CD4-positive, alpha-beta T cell treated with Interleukin-10 for 1 hour (primary cell): ENCODE results near the gene EPB41L2.
"Not testable (repeated sequence)": the region's sequence is repeated elsewhere in the genome, so short reads cannot be mapped to it uniquely, and the experiment has no call there.

ENCODE experiments used
- DNase-seq: peaks from one replicate; pipeline ENCODE4 v3.0.0-alpha.2; 2020

The EPB41L2 gene

DNA sequence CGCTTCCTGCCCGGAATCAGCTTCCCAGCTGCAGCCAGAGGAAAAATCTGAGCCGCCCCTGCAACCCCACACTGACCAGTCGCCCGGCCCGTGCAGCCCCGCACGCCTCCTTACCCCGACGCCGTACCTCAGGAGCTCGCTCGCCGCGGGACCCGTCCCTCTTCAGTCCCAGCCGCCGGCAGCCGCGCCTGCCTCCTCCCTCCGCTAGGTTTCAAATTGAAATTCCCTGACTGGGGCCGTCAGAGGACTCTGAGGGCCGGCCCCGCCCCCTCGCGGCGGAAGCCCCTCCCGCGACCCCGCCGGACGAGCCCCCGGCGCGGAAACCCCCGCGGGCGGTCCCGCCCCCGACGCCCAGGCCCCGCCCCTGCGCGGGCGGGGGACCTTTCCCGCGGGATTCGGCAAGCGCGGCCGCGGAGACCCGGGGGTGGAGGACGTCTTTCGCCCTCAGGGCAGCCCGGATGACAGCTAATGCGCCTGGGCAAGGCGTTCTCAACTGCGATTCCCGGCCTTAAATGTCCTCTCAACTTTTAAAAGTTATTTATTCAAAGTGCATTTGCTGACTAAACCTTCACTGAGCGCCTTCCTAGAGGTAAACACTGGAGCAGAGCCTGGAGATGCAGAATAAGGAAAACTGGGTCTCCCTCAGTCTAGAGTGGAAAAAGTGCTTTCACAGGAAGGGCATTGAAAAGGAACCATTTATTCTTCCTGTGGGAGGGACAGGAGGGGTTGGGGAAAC, at the start of gene EPB41L2:
Gene EPB41L2 (minus strand): TSS at position 218 of the 736 bp plus-strand sequence. CDS start 106,760 bp downstream, outside the sequence.
- DNase-seq: peak; percentile 88

DNA sequence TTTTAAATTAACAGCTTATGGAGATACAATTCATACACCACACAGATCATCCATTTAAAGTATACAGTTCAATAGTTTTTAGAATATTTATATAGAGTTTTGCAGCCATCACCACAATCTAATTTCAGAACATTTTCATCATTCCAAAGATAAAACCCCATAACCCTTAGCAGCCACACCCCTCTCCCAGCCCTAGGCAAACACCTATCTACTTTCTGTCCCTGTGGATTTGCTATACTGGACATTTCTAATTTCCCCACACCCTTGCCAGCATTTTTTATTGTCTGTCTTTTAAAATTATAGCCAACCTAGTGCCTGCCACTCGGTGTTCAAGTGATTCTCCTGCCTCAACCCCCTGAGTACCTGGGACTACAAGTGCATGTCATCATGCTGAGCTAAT, 49.2 kb upstream of the EPB41L2 start:
- no peak for DNase-seq

DNA sequence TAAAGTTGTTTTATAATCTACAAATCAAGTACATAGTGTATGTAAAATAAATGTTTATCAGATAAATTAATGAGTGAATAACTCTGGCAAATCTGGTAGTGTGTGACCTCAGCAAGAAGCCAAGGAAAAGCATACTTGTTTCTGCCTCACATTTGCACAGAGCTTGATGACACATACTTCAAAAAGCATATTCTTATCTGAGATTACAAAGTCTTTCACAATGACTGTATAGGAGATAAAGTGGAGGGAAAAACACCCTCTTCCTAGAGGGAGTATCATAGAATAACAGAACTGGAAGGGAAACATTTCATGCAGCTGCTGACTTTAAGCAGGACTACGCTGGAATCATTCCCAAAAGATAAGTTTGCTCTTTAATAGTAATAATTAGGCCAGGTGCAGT, 44.1 kb upstream of the EPB41L2 start:
- no peak for DNase-seq

DNA sequence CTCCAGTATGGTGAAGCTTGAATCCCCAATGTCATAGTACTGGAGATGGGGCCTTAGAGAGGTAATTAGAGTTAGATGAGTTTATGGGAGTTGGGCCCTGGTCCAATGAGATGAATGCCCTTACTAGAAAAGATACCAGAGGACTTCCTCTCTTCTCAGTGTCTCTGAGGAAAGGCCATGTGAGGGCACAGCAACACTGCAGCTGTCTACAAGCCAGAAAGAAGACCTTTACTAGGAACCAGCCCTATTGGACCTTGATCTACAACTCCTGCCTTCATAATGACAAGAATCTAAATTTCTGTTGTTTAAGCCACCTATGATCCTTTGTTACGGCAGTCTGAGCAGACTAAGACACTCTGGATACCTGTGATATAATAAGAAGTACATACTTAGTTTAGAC, 40.9 kb upstream of the EPB41L2 start:
- no peak for DNase-seq

DNA sequence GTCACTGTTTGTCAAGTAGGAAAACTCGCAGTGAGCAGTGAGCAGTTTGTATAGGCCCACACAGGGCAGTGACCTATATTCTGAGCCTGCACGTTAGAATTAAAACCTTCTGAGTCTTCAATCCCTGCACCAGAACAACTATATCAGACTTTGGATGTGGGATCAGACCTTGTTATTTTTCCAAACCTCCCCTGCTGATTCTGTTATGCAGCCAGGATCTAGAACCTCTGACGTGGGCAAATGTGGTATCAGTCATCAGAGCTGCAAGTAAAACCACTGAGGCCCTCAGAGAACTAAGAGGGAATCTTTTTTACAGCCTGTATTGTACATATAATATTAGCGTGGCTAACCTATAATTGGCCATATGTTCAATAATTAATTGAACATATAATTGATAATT, 40.3 kb upstream of the EPB41L2 start:
- no peak for DNase-seq

DNA sequence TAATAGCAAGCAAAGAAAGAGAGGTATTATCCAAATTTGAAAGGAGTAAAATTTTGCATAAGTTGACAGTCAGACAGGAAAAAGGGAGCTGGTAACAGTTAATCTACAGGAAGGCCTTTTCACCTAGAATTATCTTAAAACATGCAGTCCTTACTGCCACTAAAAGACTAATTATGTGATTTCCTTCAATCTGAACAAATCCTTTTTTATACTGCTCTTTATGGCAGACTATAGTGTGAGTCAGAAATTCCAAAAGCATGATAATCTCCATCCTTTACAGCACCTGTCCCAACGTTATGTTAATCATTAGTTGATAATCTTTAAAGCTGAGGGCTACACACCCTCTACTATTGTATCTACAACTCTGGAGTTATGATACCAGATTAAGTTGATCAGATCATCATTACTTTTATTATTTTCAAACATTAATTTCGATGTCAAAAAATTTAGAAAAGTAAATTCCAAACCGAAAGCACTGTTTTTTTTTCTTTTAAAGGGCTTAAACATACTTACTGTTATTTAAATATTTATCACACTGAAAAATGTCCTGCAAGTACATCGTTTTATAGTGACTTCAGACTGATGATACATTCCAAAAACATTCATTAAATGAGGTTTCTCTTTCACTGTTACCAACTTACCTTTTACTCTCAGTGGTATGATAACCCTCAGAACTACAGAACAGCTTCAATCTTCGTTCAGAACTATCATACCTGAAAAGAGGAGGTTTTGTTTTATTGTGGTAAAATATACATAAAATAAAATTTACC, 39.1 kb upstream of the EPB41L2 start:
- no peak for DNase-seq

DNA sequence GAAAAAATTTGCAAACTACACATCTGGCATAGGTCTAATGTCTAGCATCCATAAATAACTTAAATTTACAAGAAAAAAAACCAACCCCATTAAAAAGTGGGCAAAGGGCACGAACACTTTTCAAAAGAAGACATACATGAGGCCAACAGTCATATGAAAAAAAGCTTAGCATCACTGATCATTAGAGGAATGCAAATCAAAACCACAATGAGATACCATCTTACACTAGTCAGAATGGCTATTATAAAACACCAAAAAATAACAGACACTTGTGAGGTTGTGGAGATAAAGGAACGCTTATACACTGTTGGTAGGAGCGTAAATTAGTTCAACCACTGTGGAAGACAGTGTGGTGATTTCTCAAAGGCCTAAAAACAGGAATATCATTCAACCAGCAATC, 33.7 kb upstream of the EPB41L2 start:
- DNase-seq: no peak

DNA sequence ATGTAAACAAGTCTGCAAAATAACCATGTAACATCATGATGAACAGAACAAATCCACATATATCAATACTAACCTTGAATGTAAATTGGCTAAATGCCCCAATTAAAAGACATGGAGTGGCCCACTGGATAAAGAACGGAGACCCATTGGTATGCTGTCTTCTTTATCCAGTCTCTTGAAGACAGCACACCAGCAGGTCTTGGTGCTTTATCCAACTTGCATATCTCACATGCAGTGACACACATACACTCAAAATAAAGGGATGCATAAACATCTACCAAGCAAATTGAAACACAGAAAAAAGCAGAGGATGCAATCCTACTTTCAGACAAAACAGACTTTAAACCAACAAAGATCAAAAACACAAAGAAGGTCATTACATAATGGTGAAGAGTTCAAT, 30.3 kb upstream of the EPB41L2 start:
- DNase-seq: no peak

DNA sequence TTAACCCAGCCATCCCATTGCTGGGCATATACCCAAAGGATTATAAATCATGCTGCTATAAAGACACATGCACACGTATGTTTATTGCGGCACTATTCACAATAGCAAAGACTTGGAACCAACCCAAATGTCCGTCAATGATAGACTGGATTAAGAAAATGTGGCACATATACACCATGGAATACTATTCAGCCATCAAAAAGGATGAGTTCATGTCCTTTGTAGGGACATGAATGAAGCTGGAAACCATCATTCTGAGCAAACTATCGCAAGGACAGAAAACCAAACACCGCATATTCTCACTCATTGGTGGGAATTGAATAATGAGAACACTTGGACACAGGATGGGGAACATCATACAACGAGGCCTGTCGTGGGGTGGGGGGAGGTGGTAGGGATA, 28.9 kb upstream of the EPB41L2 start:
- not testable (repeated sequence) for DNase-seq

DNA sequence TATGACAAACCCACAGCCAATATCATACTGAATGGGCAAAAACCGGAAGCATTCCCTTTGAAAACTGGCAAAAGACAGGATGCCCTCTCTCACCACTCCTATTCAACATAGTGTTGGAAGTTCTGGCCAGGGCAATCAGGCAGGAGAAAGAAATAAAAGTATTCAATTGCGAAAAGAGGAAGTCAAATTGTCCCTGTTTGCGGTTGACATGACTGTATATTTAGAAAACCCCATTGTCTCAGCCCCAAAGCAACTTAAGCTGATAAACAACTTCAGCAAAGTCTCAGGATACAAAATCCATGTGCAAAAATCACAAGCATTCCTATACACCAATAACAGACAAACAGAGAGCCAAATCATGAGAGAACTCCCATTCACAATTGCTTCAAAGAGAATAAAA, 27.3 kb upstream of the EPB41L2 start:
- DNase-seq: not testable (repeated sequence)

DNA sequence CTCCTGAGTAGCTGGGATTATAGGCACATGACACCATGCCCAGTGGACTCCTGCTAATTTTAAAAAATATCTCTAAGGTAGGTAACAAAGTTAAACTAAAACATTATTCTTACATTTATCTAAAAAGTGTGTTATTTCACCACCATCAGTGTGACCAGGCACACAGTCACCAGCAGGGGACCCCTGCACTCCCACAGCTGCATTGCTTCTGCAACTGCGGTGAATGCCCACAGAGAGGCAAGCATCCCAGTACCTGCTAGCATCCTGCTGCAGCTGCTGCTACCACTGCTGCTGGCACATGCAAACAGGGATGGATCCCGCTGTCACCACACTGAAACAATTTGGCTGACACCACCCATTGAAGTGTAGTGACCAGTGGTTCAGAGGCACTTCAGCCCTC, 21.9 kb upstream of the EPB41L2 start:
- no peak for DNase-seq

DNA sequence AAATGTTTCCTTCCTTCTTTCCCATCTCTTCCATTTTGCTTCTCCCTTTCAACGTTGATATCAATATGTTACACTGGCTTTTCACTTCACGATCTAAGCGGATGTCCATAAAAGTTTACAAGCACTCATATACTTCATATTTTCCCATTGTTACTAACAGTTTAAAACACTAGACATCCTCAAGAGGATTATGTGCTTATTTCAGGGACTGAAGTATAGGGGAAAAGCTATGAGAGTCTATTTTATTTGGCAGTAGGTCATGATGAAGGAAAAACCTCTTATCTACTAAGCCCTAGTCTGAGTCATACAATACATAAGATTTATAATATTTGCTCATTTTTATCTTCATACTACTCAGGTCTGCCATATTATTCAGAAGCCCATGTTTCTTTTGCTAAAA, 20.6 kb upstream of the EPB41L2 start:
- DNase-seq: no peak

DNA sequence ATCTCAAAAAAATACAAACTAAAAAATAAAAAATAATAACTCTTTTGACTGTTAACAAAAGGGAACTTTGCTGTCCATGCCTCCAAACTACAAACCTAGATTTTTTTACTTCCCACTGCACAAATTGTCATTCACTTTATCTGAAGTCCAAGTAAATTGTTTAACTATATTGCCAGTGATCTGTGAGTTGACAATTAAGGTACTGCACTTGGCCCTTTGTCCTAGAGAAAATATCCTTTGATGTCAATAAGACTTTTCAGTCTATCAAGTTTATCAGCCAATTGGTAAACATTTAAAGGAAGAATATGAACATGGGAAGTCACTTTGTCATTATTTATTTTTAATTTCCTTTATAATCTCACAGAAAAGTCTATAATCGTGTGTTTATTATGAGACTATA, 19.3 kb upstream of the EPB41L2 start:
- no peak for DNase-seq

DNA sequence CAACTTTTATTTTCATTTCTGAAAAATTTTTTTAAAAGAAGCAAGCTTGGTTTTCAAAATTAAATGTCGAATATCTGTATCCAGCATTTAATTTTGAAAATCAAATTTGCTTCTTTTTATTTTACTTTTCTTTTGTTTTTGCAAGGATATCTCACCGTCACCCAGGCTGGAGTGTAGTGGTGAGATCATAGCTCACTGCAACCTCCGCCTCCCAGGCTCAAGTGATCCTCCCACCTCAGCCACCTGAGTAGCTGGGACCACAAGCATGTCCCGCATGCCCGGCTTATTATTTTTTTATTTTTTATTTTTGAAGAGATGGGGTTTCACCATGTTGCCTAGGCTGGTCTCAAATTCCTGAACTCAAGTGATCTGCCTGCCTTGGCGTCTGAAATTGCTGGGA, 17.0 kb upstream of the EPB41L2 start:
- no peak for DNase-seq

DNA sequence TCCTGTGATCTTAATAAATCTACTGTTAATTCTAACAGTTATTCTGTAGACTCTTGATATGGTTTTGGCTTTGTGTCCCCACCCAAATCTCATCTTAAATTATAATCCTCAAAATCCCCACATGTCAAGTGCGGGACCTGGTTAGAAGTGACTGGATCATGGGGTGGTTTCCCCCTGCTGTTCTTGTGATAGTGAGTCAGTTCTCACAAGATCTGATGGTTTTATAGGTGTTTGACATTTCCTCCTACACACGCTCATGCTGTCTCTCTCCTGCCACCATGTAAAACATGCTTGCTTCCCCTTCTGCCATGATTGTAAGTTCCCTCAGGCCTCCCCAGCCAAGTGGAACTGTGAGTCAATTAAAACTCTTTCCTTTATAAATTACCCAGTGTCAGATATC, 10.5 kb upstream of the EPB41L2 start:
- DNase-seq: no peak

DNA sequence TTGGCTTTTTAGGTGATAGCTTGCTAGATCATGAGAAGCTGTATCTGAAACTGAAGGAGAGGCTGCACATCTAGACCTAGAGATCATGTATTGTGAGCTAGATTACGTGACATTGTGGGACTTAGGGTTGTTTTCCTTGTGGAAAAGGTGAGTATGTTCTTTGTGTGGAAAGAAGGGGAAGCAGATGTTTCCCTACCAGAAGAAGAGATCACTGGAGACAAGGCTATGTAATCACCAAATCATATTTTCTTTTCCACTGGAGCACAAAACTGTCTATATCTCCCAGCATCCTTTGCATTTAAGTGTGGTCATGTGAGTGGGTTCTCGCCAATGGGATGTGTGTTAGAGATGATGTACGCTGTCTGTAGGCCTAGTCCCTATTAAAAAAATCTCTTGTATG, 7.0 kb upstream of the EPB41L2 start:
- no peak for DNase-seq

DNA sequence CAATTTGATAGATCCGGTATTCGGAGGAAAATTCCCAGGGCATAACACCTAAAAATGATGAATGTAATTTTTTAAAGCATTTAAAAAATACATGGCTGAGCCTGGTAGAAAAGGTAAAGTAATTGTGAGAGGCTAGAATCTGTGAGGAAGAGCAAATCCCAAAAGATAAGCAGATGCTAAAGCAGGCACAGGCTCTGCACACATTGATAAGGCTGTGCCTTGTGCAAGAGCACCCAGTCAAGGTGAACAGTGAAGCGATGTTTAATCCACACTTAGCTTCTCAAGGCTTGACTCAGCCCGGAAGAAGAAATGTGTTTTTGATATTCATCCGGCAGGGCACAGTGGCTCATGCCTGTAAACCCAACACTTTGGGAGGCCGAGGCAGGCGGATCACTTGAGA, 5.1 kb upstream of the EPB41L2 start:
- DNase-seq: no peak

DNA sequence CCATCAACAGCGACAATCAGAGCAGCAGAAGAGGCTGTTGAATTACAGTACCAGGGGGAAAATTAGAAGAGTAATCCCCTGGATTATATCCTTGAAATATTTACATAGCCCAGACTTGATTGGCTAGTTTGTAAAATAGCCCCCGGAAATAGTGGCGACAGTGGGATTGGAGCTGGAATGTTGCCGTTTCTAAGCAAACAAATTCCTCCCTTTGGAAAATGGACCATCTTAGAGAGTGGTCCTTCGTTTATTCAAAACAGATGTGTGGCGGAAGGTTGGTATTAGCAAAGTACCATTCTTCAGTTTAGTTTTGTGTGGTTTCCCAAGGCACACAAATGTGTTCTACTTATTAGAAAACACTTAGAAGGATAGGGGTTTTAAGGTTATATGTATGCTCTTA, 4.5 kb upstream of the EPB41L2 start:
- no peak for DNase-seq

DNA sequence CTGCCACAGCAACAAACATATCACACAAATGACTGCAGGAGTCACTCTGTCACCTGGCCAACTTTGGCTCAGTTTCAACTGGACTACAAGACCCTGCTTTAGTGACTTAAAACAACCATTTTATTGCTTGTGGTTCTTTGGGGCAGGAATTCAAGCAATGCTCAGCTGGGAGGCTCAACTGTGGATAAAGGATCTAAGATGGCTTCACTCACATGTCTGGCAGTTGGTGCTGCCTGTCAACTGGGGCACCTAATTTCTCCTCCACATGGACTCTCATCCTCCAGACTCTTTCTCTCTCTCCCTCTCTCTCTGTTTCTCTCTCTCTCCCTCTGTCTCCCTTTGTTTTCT, 2.8 kb upstream of the EPB41L2 start:
- DNase-seq: no peak

DNA sequence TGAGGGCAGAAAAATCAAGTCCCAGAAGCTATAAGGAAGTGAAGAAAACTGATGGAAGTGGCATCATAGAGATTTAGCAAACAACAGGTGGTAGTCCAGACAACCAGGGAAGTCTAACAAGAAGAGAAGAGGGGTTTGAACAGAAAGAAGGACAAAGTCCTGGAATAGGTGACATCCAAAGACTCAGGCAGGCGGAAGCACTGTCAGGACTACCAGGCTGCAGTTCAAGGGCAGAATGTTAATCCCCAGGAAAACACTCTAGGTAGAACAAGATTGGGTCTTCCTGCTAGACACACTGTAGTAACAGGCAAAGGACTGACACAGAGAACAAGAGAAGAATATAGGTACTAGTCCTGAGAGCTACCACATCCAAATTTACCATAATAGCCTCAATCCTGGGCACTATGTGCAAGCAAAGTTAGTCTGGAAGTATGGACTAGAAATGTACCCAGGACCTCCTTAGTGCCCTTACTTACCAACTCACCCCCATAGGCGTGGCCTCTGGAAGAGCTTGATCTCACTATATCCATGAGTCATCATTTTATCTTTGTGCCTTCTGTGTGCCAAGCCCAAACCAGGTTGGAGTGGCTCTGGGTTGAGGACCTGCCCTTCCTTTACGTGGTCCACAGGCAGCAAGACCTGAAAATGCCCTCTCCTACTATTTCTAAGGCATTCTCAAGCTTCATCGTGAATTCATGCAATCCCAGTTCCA, 2.2 kb upstream of the EPB41L2 start:
- no peak for DNase-seq

DNA sequence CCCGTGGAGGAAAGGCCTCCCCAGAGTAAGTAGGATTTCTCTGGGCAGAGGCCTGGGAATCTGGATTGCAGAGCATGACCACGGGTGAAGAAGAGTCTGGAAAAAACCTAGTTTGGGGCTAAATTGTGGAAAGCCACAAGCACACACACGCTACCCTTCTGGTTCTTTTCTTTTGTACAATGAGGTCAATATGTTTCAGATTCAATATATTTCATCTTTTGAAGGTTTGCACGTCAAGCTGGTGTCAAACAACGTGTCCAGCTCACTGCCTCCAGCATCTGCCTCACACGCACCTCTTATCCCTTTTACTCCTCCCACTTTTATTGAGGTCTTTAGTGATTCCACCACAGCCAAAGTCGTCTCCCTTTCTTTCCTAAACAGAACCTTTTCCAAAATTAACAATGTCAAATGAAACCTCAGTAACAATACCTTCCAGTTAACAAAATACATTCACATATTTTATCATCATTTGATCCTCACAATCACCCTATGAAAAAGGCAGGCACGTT, 773 bp upstream of the EPB41L2 start:
- DNase-seq: peak; percentile 26

DNA sequence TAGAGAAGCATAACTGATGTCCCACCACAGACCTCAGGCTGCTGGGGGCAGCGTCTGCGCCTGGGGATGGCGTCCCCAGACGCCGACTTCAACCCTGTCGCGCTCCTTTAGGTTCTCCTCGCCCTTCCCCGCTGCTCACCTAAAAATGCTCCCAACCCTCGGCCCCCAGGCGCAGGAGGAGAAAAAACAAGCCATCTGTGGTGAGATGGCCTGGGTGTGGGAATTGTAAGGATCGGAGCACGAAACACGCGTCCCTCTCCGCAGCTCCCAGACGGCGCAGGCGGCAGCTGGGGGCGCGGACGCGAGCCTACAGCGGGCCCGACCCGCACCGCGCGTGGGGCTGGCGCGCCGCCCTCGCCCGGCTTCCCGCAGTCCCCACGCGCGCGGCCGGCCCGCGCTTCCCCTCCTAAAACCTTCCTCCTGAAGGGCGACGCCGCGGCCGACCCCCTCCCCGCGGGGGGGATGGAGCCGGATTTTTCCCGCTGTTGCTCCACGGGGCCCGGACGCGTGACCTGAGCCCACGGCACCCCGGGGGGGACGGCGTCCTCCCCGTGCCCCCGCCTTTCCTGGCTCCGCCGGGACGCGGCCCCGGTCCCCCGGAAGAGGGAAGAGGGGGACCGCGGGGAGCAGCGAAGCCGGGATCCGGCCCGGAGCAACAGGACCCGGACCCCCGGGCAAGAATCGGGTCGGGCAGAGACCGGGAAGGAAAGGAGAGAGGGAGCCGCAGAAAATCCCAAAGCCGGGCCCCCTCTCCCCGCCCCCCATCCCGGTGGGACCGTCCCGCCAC, 611 bp downstream of the EPB41L2 start:
- peak; percentile 7 for DNase-seq

DNA sequence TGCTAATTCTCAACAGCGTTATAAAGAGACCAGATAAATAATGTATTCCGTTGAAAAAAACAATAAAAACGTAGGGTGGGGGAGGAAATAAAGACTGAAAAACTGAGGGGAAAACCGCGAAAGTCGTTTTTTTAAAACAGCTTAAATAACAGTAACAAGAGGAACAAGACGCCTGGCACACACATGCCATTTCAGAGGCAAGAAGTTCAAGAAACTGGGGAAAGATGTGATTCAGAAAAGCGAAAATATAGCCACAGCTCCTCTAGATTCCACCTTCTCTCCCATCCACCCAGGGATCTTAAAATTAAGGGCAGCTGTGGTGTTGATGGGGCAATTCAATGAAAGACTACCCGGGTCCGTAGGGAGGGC, 1.3 kb downstream of the EPB41L2 start:
- no peak for DNase-seq
